H9 (cell line): Measurements from ENCODE around the gene RS1. TPM values are rescaled to one million over a fixed set of nuclear protein-coding genes. Genes with fewer than 3 reads are reported as not detected.

Experiments used
- DNase-seq: peaks from one replicate; pipeline ENCODE4 v3.0.0-alpha.2; 2017
- H2AFZ ChIP-seq: one replicate; pipeline ENCODE4 v1.6.1; 2013; ENCODE audit warnings: mild to moderate bottlenecking, low read length, control low read depth, moderate library complexity
- H2AK5ac ChIP-seq: 2 replicates; pipeline ENCODE4 v1.6.1; 2013; ENCODE audit warnings: low read length, control low read depth, mixed read lengths; ENCODE audit not compliant: insufficient read length
- H2BK120ac ChIP-seq: one replicate; pipeline ENCODE4 v1.6.1; 2013; ENCODE audit warnings: low read depth, mild to moderate bottlenecking, low read length, control low read depth, inconsistent platforms; ENCODE audit not compliant: poor library complexity, severe bottlenecking
- H2BK12ac ChIP-seq: 2 replicates; pipeline ENCODE4 v1.6.1; 2013; ENCODE audit warnings: low read length, control low read depth, mixed read lengths, low read depth; ENCODE audit not compliant: insufficient read length
- H2BK15ac ChIP-seq: 2 replicates; pipeline ENCODE4 v1.6.1; 2013; ENCODE audit warnings: low read depth, low read length, control low read depth
- H2BK20ac ChIP-seq: one replicate; pipeline ENCODE4 v1.6.1; 2013; ENCODE audit warnings: low read depth, mild to moderate bottlenecking, low read length, control low read depth, inconsistent platforms; ENCODE audit not compliant: poor library complexity, severe bottlenecking
- H2BK5ac ChIP-seq: 2 replicates; pipeline ENCODE4 v1.6.1; 2013; ENCODE audit warnings: low read length, control low read depth, mixed read lengths; ENCODE audit not compliant: insufficient read length
- H3K14ac ChIP-seq: 2 replicates; pipeline ENCODE4 v1.6.1; 2013; ENCODE audit warnings: low read length, control low read depth; ENCODE audit not compliant: insufficient read depth
- H3K18ac ChIP-seq: 2 replicates; pipeline ENCODE4 v1.6.1; 2013; ENCODE audit warnings: low read depth, mild to moderate bottlenecking, mixed read lengths, low read length, control low read depth; ENCODE audit not compliant: insufficient read length
- H3K23ac ChIP-seq: 2 replicates; pipeline ENCODE4 v1.6.1; 2013; ENCODE audit warnings: low read length, control low read depth, mixed read lengths, low read depth; ENCODE audit not compliant: insufficient read length
- H3K23me2 ChIP-seq: 2 replicates; pipeline ENCODE4 v1.6.1; 2013; ENCODE audit warnings: low read depth, mild to moderate bottlenecking, mixed read lengths, low read length, control low read depth; ENCODE audit not compliant: insufficient read length, poor library complexity, severe bottlenecking
- H3K27ac ChIP-seq: 2 replicates; pipeline ENCODE4 v1.5.1; 2013; ENCODE audit warnings: low read length, control low read depth, mixed read lengths, low read depth; ENCODE audit not compliant: insufficient read length
- H3K27me3 ChIP-seq: 2 replicates; pipeline ENCODE4 v1.6.1; 2013; ENCODE audit warnings: low read length, control low read depth, inconsistent platforms; ENCODE audit not compliant: insufficient read depth
- H3K4ac ChIP-seq: 2 replicates; pipeline ENCODE4 v1.6.1; 2013; ENCODE audit warnings: low read depth, mild to moderate bottlenecking, control low read depth, inconsistent platforms, low read length, moderate library complexity
- H3K4me1 ChIP-seq: 2 replicates; pipeline ENCODE4 v1.6.1; 2013; ENCODE audit warnings: low read length, control low read depth, inconsistent platforms; ENCODE audit not compliant: insufficient read depth
- H3K4me2 ChIP-seq: 2 replicates; pipeline ENCODE4 v1.6.1; 2013; ENCODE audit warnings: low read length, control low read depth, mixed read lengths; ENCODE audit not compliant: insufficient read length, insufficient read depth
- H3K56ac ChIP-seq: 2 replicates; pipeline ENCODE4 v1.6.1; 2013; ENCODE audit warnings: low read depth, mild to moderate bottlenecking, mixed read lengths, low read length, control low read depth; ENCODE audit not compliant: insufficient read length
- H3K79me1 ChIP-seq: 2 replicates; pipeline ENCODE4 v1.6.1; 2013; ENCODE audit warnings: low read depth, mild to moderate bottlenecking, moderate library complexity, low read length, control low read depth, inconsistent platforms; ENCODE audit not compliant: insufficient read depth, poor library complexity, severe bottlenecking
- H3K79me2 ChIP-seq: 2 replicates; pipeline ENCODE4 v1.6.1; 2013; ENCODE audit warnings: low read length, control low read depth, inconsistent platforms; ENCODE audit not compliant: insufficient read depth
- H3K9ac ChIP-seq: 2 replicates; pipeline ENCODE4 v1.6.1; 2013; ENCODE audit warnings: low read length, control low read depth, mixed read lengths; ENCODE audit not compliant: insufficient read length; ENCODE audit errors: extremely low read depth
- H3K9me3 ChIP-seq: one replicate; pipeline ENCODE4 v1.6.1; 2013; ENCODE audit warnings: low read depth, low read length, inconsistent platforms; ENCODE audit not compliant: control insufficient read depth
- H3T11ph ChIP-seq: one replicate; pipeline ENCODE4 v1.6.1; 2013; ENCODE audit warnings: mild to moderate bottlenecking, low read length, control low read depth, inconsistent platforms
- H4K20me1 ChIP-seq: one replicate; pipeline ENCODE4 v1.6.1; 2013; ENCODE audit not compliant: control insufficient read depth, insufficient read length, insufficient read depth
- H4K5ac ChIP-seq: 2 replicates; pipeline ENCODE4 v1.6.1; 2013; ENCODE audit warnings: low read depth, mild to moderate bottlenecking, mixed read lengths, low read length, control low read depth; ENCODE audit not compliant: insufficient read length
- H4K8ac ChIP-seq: replicated peaks from 2 replicates; pipeline ENCODE4 v1.6.1; 2013; ENCODE audit warnings: low read length, control low read depth, mixed read lengths, low read depth; ENCODE audit not compliant: insufficient read length
- H4K91ac ChIP-seq: 2 replicates; pipeline ENCODE4 v1.6.1; 2013; ENCODE audit warnings: low read depth, mild to moderate bottlenecking, moderate library complexity, mixed read lengths, low read length, control low read depth; ENCODE audit not compliant: insufficient read length
- H3K27ac Mint-ChIP-seq, 3 experiments: 2 replicates in 2 of 3; 3 replicates in 1 of 3; pipeline ENCODE4 v1.8.0; 2020 to 2021; ENCODE audit warnings: mixed read lengths in 3 of 3, mild to moderate bottlenecking in 1 of 3, moderate library complexity in 1 of 3
- H3K27me3 Mint-ChIP-seq: 2 replicates; pipeline ENCODE4 v1.8.0; 2021; ENCODE audit warnings: low read depth, mild to moderate bottlenecking, moderate library complexity, mixed read lengths
- H3K36me3 Mint-ChIP-seq, 3 experiments: 2 replicates in 2 of 3; 3 replicates in 1 of 3; pipeline ENCODE4 v1.8.0; 2020 to 2021; ENCODE audit warnings: low read depth in 3 of 3, mixed read lengths in 3 of 3; ENCODE audit not compliant: insufficient read depth in 1 of 3
- H3K4me1 Mint-ChIP-seq, 2 experiments: 2 replicates each; pipeline ENCODE4 v1.8.0; 2020; ENCODE audit warnings: mixed read lengths in 2 of 2
- H3K4me3 Mint-ChIP-seq, 2 experiments: 2 replicates in 1 of 2; 3 replicates in 1 of 2; pipeline ENCODE4 v1.8.0; 2020 to 2021; ENCODE audit warnings: mild to moderate bottlenecking in 2 of 2, mixed read lengths in 2 of 2, moderate library complexity in 1 of 2
- H3K9me3 Mint-ChIP-seq, 2 experiments: 2 replicates in 1 of 2; 3 replicates in 1 of 2; pipeline ENCODE4 v1.8.0; 2020; ENCODE audit warnings: mild to moderate bottlenecking in 2 of 2, mixed read lengths in 2 of 2, moderate library complexity in 1 of 2
- WGBS: extraction: QIAGEN DNeasy Blood & Tissue Kit; methylation state at CpG from one replicate; pipeline ENCODE4 v1.1.7; 2013; ENCODE audit warnings: missing lambda C conversion rate, low lambda C conversion rate, mixed read lengths; ENCODE audit not compliant: insufficient read length; ENCODE audit errors: extremely low coverage; 5-methylcytosine and 5-hydroxymethylcytosine counted together
- total RNA-seq: library from RNA; stranded (reverse); gene quantifications from 2 replicates; pipeline ENCODE4 v1.2.1, GENCODE V29; 2021
- TF ChIP-seq, protein P1 (sequence below): fragments of 200-600 bp; sonication (generic); conservative IDR thresholded peaks from 3 replicates; pipeline ENCODE4 v1.8.0; 2021; ENCODE audit warnings: antibody characterized with exemption, mild to moderate bottlenecking

The RS1 gene
- total RNA-seq, 1 experiment from 2014 or later = not detected

DNA sequence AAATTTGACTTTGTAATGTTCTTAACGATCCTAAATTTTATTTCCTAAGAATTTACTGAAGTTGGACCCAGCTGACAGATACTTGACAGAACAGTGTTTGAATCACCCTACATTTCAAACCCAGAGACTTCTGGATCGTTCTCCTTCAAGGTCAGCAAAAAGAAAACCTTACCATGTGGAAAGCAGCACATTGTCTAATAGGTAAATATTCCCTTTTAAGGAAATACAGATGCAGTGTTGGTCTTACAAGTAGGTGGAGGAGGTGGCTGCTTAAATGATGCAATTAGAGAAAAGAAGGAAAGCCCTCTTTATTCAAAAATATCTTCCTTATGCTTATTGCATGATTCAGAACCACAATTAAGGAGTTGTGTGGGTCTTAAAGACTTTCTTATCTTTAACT, 73.5 kb downstream of the RS1 start:
- H3T11ph ChIP-seq = no peak overlapping the region
- H3K79me2 ChIP-seq = no peaks in the 10 kb centered on the region
- H3K27me3 Mint-ChIP-seq = no peaks in the 10 kb centered on the region
- no peak overlapping the region for H2BK20ac ChIP-seq
- no peak overlapping the region for H3K4me2 ChIP-seq
- H2BK12ac ChIP-seq = no peak overlapping the region
- no peak overlapping the region for H3K27ac ChIP-seq
- no peaks in the 10 kb centered on the region for H3K4me1 Mint-ChIP-seq
- no peak overlapping the region for H3K9ac ChIP-seq
- no peak overlapping the region for H4K5ac ChIP-seq
- no peak overlapping the region for H3K27ac Mint-ChIP-seq
- no peak overlapping the region for H4K91ac ChIP-seq
- no peaks in the 10 kb centered on the region for H3K27me3 ChIP-seq
- H3K79me1 ChIP-seq = no peaks in the 10 kb centered on the region
- H3K9me3 ChIP-seq = peaks cover 46% of the 10 kb centered on the region
- no peak overlapping the region for H2AFZ ChIP-seq
- no peaks in the 10 kb centered on the region for H4K20me1 ChIP-seq
- H3K9me3 Mint-ChIP-seq = peaks cover 50 to 57% of the 10 kb centered on the region in 2 experiments
- H3K23ac ChIP-seq = no peak overlapping the region
- peaks cover 10 to 39% (median 15%) of the 10 kb centered on the region in 3 experiments; a peak in 6 of 7 replicates for H3K36me3 Mint-ChIP-seq
- no peaks in the 10 kb centered on the region for H3K23me2 ChIP-seq
- no peak overlapping the region for H2AK5ac ChIP-seq
- no CpG with 5 or more reads among the region's 2 CpGs for WGBS
- no peak overlapping the region for H3K4me3 Mint-ChIP-seq
- H2BK120ac ChIP-seq = no peak overlapping the region
- H3K4me1 ChIP-seq = no peaks in the 10 kb centered on the region
- TF ChIP-seq, protein P1, sequence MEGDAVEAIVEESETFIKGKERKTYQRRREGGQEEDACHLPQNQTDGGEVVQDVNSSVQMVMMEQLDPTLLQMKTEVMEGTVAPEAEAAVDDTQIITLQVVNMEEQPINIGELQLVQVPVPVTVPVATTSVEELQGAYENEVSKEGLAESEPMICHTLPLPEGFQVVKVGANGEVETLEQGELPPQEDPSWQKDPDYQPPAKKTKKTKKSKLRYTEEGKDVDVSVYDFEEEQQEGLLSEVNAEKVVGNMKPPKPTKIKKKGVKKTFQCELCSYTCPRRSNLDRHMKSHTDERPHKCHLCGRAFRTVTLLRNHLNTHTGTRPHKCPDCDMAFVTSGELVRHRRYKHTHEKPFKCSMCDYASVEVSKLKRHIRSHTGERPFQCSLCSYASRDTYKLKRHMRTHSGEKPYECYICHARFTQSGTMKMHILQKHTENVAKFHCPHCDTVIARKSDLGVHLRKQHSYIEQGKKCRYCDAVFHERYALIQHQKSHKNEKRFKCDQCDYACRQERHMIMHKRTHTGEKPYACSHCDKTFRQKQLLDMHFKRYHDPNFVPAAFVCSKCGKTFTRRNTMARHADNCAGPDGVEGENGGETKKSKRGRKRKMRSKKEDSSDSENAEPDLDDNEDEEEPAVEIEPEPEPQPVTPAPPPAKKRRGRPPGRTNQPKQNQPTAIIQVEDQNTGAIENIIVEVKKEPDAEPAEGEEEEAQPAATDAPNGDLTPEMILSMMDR = no peak
- H3K18ac ChIP-seq = no peak overlapping the region
- H2BK15ac ChIP-seq = no peak overlapping the region
- H3K56ac ChIP-seq = no peak overlapping the region
- no peak overlapping the region for H2BK5ac ChIP-seq
- no peak overlapping the region for H3K14ac ChIP-seq
- no peak overlapping the region for H3K4ac ChIP-seq
- no peak overlapping the region for H4K8ac ChIP-seq
- no peak for DNase-seq
